H1 (cell line): Measurements from ENCODE around the gene MCM7. TPM values are rescaled to one million over a fixed set of nuclear protein-coding genes. Genes with fewer than 3 reads are reported as not detected.

Experiments
- CTCF ChIA-PET: fragments of 300-600 bp; sonication (Branson Sonifier 250); formaldehyde crosslinking; loops from one replicate; lab custom pipeline; 2021; ENCODE audit not compliant: partially characterized antibody; lab: Charles Lee
- POLR2A ChIA-PET: fragments of 300-600 bp; sonication (Branson Sonifier 250); formaldehyde crosslinking; loops from one replicate; lab custom pipeline; 2021; ENCODE audit warnings: inconsistent platforms; ENCODE audit not compliant: partially characterized antibody; lab: Charles Lee
- DNase-seq, 2 experiments: peaks; one replicate each; pipeline versions ENCODE4 v3.0.0 to v3.0.0-alpha.2; 2010 to 2022; ENCODE audit warnings: low spot score in 2 of 2, low read depth in 1 of 2, mixed read lengths in 1 of 2
- FAIRE-seq: peaks from 2 replicates; lab custom pipeline; 2011; peaks lifted over from hg19 to GRCh38; lab: Jason Lieb, UNC
- H2AFZ ChIP-seq: 2 replicates; pipeline ENCODE4 v1.8.1; 2012; ENCODE audit warnings: low read length, inconsistent platforms
- H2AK5ac ChIP-seq: 2 replicates; pipeline ENCODE4 v1.6.1; 2013; ENCODE audit warnings: low read depth, low read length
- H2BK120ac ChIP-seq: replicated peaks from 2 replicates; pipeline ENCODE3; 2013; ENCODE audit warnings: low read depth, low read length, inconsistent platforms
- H2BK12ac ChIP-seq: 2 replicates; pipeline ENCODE4 v1.6.1; 2013; ENCODE audit warnings: low read depth, low read length
- H2BK15ac ChIP-seq: 2 replicates; pipeline ENCODE4 v1.6.1; 2013; ENCODE audit warnings: low read length
- H2BK20ac ChIP-seq: 2 replicates; pipeline ENCODE4 v1.6.1; 2013; ENCODE audit warnings: low read length
- H2BK5ac ChIP-seq: 2 replicates; pipeline ENCODE4 v1.6.1; 2013; ENCODE audit warnings: low read depth, low read length
- H3K14ac ChIP-seq: 2 replicates; pipeline ENCODE4 v1.6.1; 2013; ENCODE audit warnings: inconsistent platforms; ENCODE audit not compliant: insufficient read length
- H3K18ac ChIP-seq: 2 replicates; pipeline ENCODE4 v1.6.1; 2013; ENCODE audit warnings: low read length; ENCODE audit errors: extremely low read depth
- H3K23ac ChIP-seq: 2 replicates; pipeline ENCODE4 v1.6.1; 2013; ENCODE audit warnings: inconsistent platforms; ENCODE audit not compliant: insufficient read length
- H3K23me2 ChIP-seq: 2 replicates; pipeline ENCODE4 v1.6.1; 2013; ENCODE audit warnings: low read depth, low read length
- H3K27ac ChIP-seq: 2 replicates; pipeline ENCODE4 v1.6.1; 2011; ENCODE audit warnings: low read depth, low read length, inconsistent platforms
- H3K27me3 ChIP-seq, 4 experiments: replicated peaks in 1 of 4; 1 replicate in 1 of 4; 2 replicates in 3 of 4; pipeline versions ENCODE4 v1.6.1 to v1.8.1; 2011 to 2013; ENCODE audit warnings: low read length in 3 of 4, mild to moderate bottlenecking in 3 of 4, inconsistent platforms in 2 of 4, mixed read lengths in 2 of 4, moderate library complexity in 1 of 4; ENCODE audit not compliant: control insufficient read depth in 3 of 4, insufficient read depth in 3 of 4; ENCODE audit errors: extremely low read depth in 1 of 4
- H3K36me3 ChIP-seq, 4 experiments: 2 replicates each; pipeline versions ENCODE4 v1.6.1 to v1.8.1; 2011 to 2013; ENCODE audit warnings: mild to moderate bottlenecking in 4 of 4, low read length in 3 of 4, moderate library complexity in 2 of 4, control low read depth in 1 of 4, inconsistent platforms in 1 of 4; ENCODE audit not compliant: insufficient read depth in 4 of 4, control insufficient read depth in 2 of 4
- H3K4ac ChIP-seq: replicated peaks from 2 replicates; pipeline ENCODE3; 2013; ENCODE audit warnings: low read length, low read depth, mixed read lengths, inconsistent platforms; ENCODE audit not compliant: insufficient read length
- H3K4me1 ChIP-seq, 4 experiments: replicated peaks in 1 of 4; 1 replicate in 1 of 4; 2 replicates in 3 of 4; pipeline versions ENCODE4 v1.6.1 to v1.8.1; 2011 to 2013; ENCODE audit warnings: low read length in 3 of 4, inconsistent platforms in 2 of 4, mixed read lengths in 1 of 4; ENCODE audit not compliant: insufficient read depth in 4 of 4, control insufficient read depth in 3 of 4
- H3K4me2 ChIP-seq, 2 experiments: 2 replicates each; pipeline versions ENCODE4 v1.6.1 to v1.8.1; 2011 to 2013; ENCODE audit warnings: low read depth in 2 of 2, low read length in 2 of 2, control low read depth in 1 of 2, inconsistent platforms in 1 of 2, mild to moderate bottlenecking in 1 of 2; ENCODE audit not compliant: insufficient read depth in 1 of 2
- H3K4me3 ChIP-seq, 4 experiments: fragments of 200-600, 300-600 bp in 1 of 4; sonication (generic), shearing (Covaris generic), sonication (Bioruptor Twin) in 1 of 4; 2 replicates each; pipeline versions ENCODE4 v1.5.1 to v1.8.1; 2011 to 2016; ENCODE audit warnings: low read length in 4 of 4, low read depth in 3 of 4, control low read depth in 2 of 4, inconsistent platforms in 2 of 4, mild to moderate bottlenecking in 2 of 4, mixed read lengths in 1 of 4, moderate library complexity in 1 of 4; ENCODE audit not compliant: insufficient read depth in 2 of 4; ENCODE audit errors: extremely low read depth in 1 of 4
- H3K56ac ChIP-seq: replicated peaks from 2 replicates; pipeline ENCODE3; 2013; ENCODE audit warnings: low read depth, mild to moderate bottlenecking, mixed read lengths, low read length, inconsistent platforms; ENCODE audit not compliant: insufficient read length
- H3K79me1 ChIP-seq: 2 replicates; pipeline ENCODE4 v1.6.1; 2013; ENCODE audit warnings: low read depth, low read length, control low read depth
- H3K79me2 ChIP-seq, 2 experiments: 2 replicates each; pipeline versions ENCODE4 v1.6.1 to v1.8.1; 2012 to 2013; ENCODE audit warnings: low read length in 2 of 2, mild to moderate bottlenecking in 2 of 2, inconsistent platforms in 1 of 2; ENCODE audit not compliant: insufficient read depth in 2 of 2, control insufficient read depth in 1 of 2
- H3K9ac ChIP-seq, 4 experiments: replicated peaks in 1 of 4; 1 replicate in 1 of 4; 2 replicates in 3 of 4; pipeline versions ENCODE4 v1.6.1 to v1.8.1; 2011 to 2013; ENCODE audit warnings: low read depth in 3 of 4, low read length in 3 of 4, control low read depth in 2 of 4, mild to moderate bottlenecking in 2 of 4, moderate library complexity in 2 of 4, inconsistent platforms in 1 of 4; ENCODE audit errors: extremely low read depth in 1 of 4
- H3K9me3 ChIP-seq, 2 experiments: 2 replicates each; pipeline versions ENCODE4 v1.6.1 to v1.8.1; 2012 to 2013; ENCODE audit warnings: mild to moderate bottlenecking in 2 of 2, moderate library complexity in 2 of 2, control low read depth in 1 of 2, inconsistent platforms in 1 of 2, low read depth in 1 of 2, low read length in 1 of 2, mixed read lengths in 1 of 2; ENCODE audit not compliant: insufficient read depth in 2 of 2
- H4K20me1 ChIP-seq, 2 experiments: replicated peaks in 1 of 2; 2 replicates each; pipeline versions ENCODE3 to v1.8.1; 2011 to 2013; ENCODE audit warnings: inconsistent platforms in 2 of 2, low read length in 2 of 2, mild to moderate bottlenecking in 1 of 2; ENCODE audit not compliant: insufficient read depth in 2 of 2, control insufficient read depth in 1 of 2
- H4K5ac ChIP-seq: 2 replicates; pipeline ENCODE4 v1.6.1; 2013; ENCODE audit warnings: low read length, low read depth, mixed read lengths, inconsistent platforms; ENCODE audit not compliant: insufficient read length
- H4K8ac ChIP-seq: 2 replicates; pipeline ENCODE4 v1.8.0; 2013; ENCODE audit warnings: mild to moderate bottlenecking, moderate library complexity, low read length, inconsistent platforms; ENCODE audit not compliant: insufficient read depth; ENCODE audit errors: extremely low read depth
- H4K91ac ChIP-seq: replicated peaks from 2 replicates; pipeline ENCODE3; 2013; ENCODE audit warnings: low read length, mixed read lengths, inconsistent platforms; ENCODE audit not compliant: insufficient read length
- FOSL1 ChIP-seq: IDR thresholded peaks from 2 replicates; pipeline ENCODE4 v1.6.1; 2011; ENCODE audit warnings: mild to moderate bottlenecking, low read depth, low read length, moderate library complexity; ENCODE audit not compliant: insufficient read depth
- GABPA ChIP-seq: IDR thresholded peaks from 2 replicates; pipeline ENCODE4 v1.6.1; 2011; ENCODE audit warnings: mild to moderate bottlenecking, low read length, moderate library complexity, borderline replicate concordance; ENCODE audit not compliant: insufficient read depth
- HDAC2 ChIP-seq, 2 experiments: fragments of 300-600 bp in 1 of 2; sonication (generic) in 1 of 2; IDR thresholded peaks; 2 replicates each; pipeline ENCODE4 v1.6.1; 2011 to 2012; ENCODE audit warnings: low read depth in 2 of 2, low read length in 2 of 2, mild to moderate bottlenecking in 2 of 2, moderate library complexity in 2 of 2, borderline replicate concordance in 1 of 2, inconsistent platforms in 1 of 2
- JUND ChIP-seq: IDR thresholded peaks from 2 replicates; pipeline ENCODE4 v1.6.1; 2011; ENCODE audit warnings: mild to moderate bottlenecking, improper control_type of control experiment, low read length
- MAFK ChIP-seq: IDR thresholded peaks from 2 replicates; pipeline ENCODE4 v1.6.1; 2012; ENCODE audit warnings: low read depth, mild to moderate bottlenecking, improper control_type of control experiment, low read length
- POLR2A ChIP-seq, 2 experiments: IDR thresholded peaks; 1 replicate in 1 of 2; 2 replicates in 1 of 2; pipeline ENCODE4 v1.6.1; 2011; ENCODE audit warnings: low read depth in 2 of 2, low read length in 2 of 2, mild to moderate bottlenecking in 2 of 2; ENCODE audit errors: control extremely low read depth in 1 of 2
- POU5F1 ChIP-seq: IDR thresholded peaks from 2 replicates; pipeline ENCODE4 v1.6.1; 2011; ENCODE audit warnings: low read depth, mild to moderate bottlenecking, low read length, moderate library complexity
- RBBP5 ChIP-seq: IDR thresholded peaks from 2 replicates; pipeline ENCODE4 v1.7.1; 2012; ENCODE audit warnings: low read depth, mild to moderate bottlenecking, inconsistent platforms, low read length, moderate library complexity, borderline replicate concordance
- SP4 ChIP-seq: IDR thresholded peaks from 2 replicates; pipeline ENCODE4 v1.6.1; 2012; ENCODE audit warnings: low read length, inconsistent platforms
- SUZ12 ChIP-seq: fragments of 200-600 bp; sonication (generic); IDR thresholded peaks from 2 replicates; pipeline ENCODE4 v1.6.1; 2012; ENCODE audit warnings: mild to moderate bottlenecking, inconsistent platforms, low read length, moderate library complexity, mixed read lengths
- TBP ChIP-seq: IDR thresholded peaks from 2 replicates; pipeline ENCODE4 v1.6.1; 2011; ENCODE audit warnings: low read depth, low read length, improper control_type of control experiment
- WGBS, 2 experiments: shearing (Covaris generic) in 1 of 2; methylation state at CpG; one replicate each; pipeline versions ENCODE4 v1.1.6 to v1.1.7; 2013 to 2015; ENCODE audit warnings: low lambda C conversion rate in 2 of 2, mixed read lengths in 2 of 2, inconsistent platforms in 1 of 2, low coverage in 1 of 2, missing lambda C conversion rate in 1 of 2; ENCODE audit not compliant: insufficient replicate concordance in 2 of 2, insufficient coverage in 1 of 2, insufficient read length in 1 of 2; ENCODE audit errors: extremely low coverage in 1 of 2, missing lambda C conversion rate in 1 of 2; 5-methylcytosine and 5-hydroxymethylcytosine counted together
- polyA plus RNA-seq, 7 experiments: library from polyadenylated mRNA; depleted of rRNA in 3 of 7; stranded (reverse) in 5 of 7; unstranded in 2 of 7; fragments of >200 nt in 5 of 7; fragments of 200-250 nt in 2 of 7; gene quantifications; 1 replicate in 5 of 7; 2 replicates in 1 of 7; 4 replicates in 1 of 7; pipeline versions ENCODE4 v1.2.1 to v1.2.3, GENCODE V29; 2011 to 2013; ENCODE audit warnings: missing spikeins in 2 of 7, mixed read lengths in 2 of 7
- total RNA-seq: library from RNA; stranded (reverse); fragmentation: NEBNext Ultra II Directional; extraction: Animal tissue kit (Norgen Biotek cat#: 25700); gene quantifications from 2 replicates; pipeline ENCODE4 v1.2.1, GENCODE V29; 2021
- TF ChIP-seq, protein P1 (sequence below): IDR thresholded peaks from 2 replicates; pipeline ENCODE4 v1.6.1; 2012; ENCODE audit warnings: inconsistent platforms

MCM7 gene
- total and polyA plus RNA-seq, 2 of the 8 experiments (the other 6 are each of a cell fraction or from before 2014, with no cell fraction given) = 313 to 344 TPM

DNA sequence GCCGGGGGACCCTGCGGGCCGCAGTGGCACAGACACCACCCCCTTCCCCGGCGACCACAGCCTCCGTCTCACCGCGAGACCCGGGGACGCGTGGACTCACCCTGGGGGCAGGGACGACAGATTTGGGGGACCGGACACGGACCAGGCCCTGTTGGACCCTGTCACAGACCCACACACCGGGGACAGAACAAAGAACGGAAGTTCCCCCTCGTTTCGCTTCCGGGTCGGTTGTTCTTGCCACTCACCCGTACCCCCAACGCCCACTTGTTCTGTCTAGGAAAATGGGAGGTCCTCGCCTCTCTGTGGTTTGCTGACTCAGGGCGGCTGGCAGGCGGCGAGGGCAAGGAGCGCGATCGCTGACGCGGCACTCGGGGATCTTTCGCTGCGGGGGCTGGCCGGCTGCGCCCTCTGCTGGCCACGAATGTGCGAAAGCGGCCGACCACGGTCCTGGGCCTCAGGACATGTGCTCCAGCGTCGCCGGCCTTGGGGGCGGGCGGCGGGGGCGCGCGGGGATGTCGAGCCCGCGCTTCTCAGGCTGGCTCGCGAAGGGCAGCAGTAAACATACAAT, 19.6 kb downstream of the MCM7 start, which contains the start of gene ZNF3:
Gene ZNF3, minus strand, starts transcription at position 189 of the 568 bp plus-strand sequence. CDS start 4,366 bp downstream, outside the sequence.
- Histone ChIP-seq H2AK5ac (no peak within 1 kb of the TSS), H2BK12ac (no peak within 1 kb of the TSS), H3K27ac (peak within 1 kb of the TSS; percentile 91), H4K20me1 (peaks cover 1 to 3% of the 10 kb centered on the region in 2 experiments), H3K56ac (peak within 1 kb of the TSS; percentile 92), H3K79me1 (peaks cover 4% of the 10 kb centered on the region; the same call in 1 of the 2 replicates), H3K4me3 (peak within 1 kb of the TSS; percentile 76 to 100 (median 96)), H3K9ac (peak within 1 kb of the TSS; percentile 94 to 97 (median 94)), H2BK5ac (peak within 1 kb of the TSS; percentile 85), H3K4me1 (peaks cover 0 to 9% (median 4%) of the 10 kb centered on the region in 4 experiments; a peak in 3 of 7 replicates), H3K4me2 (peak within 1 kb of the TSS; percentile 66 to 73), H2BK15ac (no peak within 1 kb of the TSS), H4K91ac (peak within 1 kb of the TSS; percentile 74), H3K27me3 (no peaks in the 10 kb centered on the region), H3K9me3 (peaks cover 4 to 7% of the 10 kb centered on the region in 2 experiments; a peak in 1 of 4 replicates), H3K14ac (no peak within 1 kb of the TSS), H4K5ac (peak within 1 kb of the TSS; percentile 68), H2BK20ac (no peak within 1 kb of the TSS), H3K23me2 (peaks cover 6% of the 10 kb centered on the region; the same call in 1 of the 2 replicates), H2BK120ac (no peak within 1 kb of the TSS), H3K79me2 (peaks cover 32 to 49% of the 10 kb centered on the region in 2 experiments), H3K18ac (no peak within 1 kb of the TSS; the same call in 1 of the 2 replicates), H3K36me3 (peaks cover 16 to 35% (median 26%) of the 10 kb centered on the region in 4 experiments), H2AFZ (no peak within 1 kb of the TSS), H3K23ac (no peak within 1 kb of the TSS), H4K8ac (peak within 1 kb of the TSS; percentile 100), H3K4ac (peak within 1 kb of the TSS; percentile 97)
- DNase-seq = peak; percentile 97
- CTCF ChIA-PET = interaction anchor here (0.6 to 1.2 kb wide), 5 partner anchors 11 to 168 kb away, joined by 3 to 8 read pairs (median 4); partner anchors contain the start of genes AP4M1 and MCM7
- no peak for FAIRE-seq
- POLR2A ChIA-PET = interaction anchor here (0.6 to 19.6 kb wide), 14 partner anchors 12 to 242 kb away, joined by 3 to 722 read pairs (median 3); partner anchors contain the start of genes AP4M1, MCM7 and ZSCAN21
- 2% methylated on average over 55 of the region's 55 CpGs; no CpG with 5 or more reads in 1 of the 2 experiments for WGBS, 2 experiments
- TF ChIP-seq TBP (peak; percentile 90), JUND (peak; percentile 79), POU5F1 (no peak), MAFK (peak; percentile 99), RBBP5 (no peak), POLR2A (IDR thresholded peaks at IDR 0.05; ENCODE audit: control extremely low read depth in 1 of 2, low read depth in 2 of 2, low read length in 2 of 2) (peak; percentile 77 to 95), SUZ12 (no peak), HDAC2 (IDR thresholded peaks at IDR 0.05; ENCODE audit: borderline replicate concordance in 1 of 2, low read depth in 2 of 2, low read length in 2 of 2) (peak; percentile 58 to 61; a peak in 2 of 4 replicates), SP4 (no peak; the same call in 1 of the 2 replicates), GABPA (peak; percentile 98), FOSL1 (no peak)
- TF ChIP-seq, protein P1, sequence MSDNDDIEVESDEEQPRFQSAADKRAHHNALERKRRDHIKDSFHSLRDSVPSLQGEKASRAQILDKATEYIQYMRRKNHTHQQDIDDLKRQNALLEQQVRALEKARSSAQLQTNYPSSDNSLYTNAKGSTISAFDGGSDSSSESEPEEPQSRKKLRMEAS = peak; percentile 99
